Stimulated activated CD4-positive, alpha-beta T cell treated with anti-CD3 and anti-CD28 coated beads, Interleukin-12 subunit alpha, Interleukin-12 subunit beta, amount 100 ng/mL, for 4 hours (primary cell): ENCODE results near the gene PPP2R5C.
A peak's percentile ranks its signal among the peaks of the same experiment; 100 is the strongest.

Experiments used
- DNase-seq: peaks from one replicate; pipeline ENCODE4 v3.0.0-alpha.2; 2020

PPP2R5C gene

DNA sequence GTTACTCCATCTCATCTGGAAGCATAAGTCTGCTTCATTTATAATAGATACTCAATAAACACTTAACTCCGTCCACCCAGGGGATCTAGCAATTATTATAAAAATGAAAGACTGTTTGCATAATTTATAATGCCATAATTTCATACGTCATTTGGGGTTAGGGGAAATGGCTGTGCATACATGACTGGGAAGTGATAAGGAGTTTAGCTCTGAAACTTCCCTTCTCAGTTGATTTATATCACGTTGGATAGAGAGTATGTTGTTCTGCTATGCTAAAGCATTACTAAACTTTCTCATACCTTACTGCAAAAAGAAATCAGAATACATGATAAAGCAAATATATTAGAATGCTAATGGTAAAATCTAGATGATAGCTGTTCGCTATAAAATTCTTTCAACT lies 112.5 kb downstream of the PPP2R5C start:
- DNase-seq, result no peak

DNA sequence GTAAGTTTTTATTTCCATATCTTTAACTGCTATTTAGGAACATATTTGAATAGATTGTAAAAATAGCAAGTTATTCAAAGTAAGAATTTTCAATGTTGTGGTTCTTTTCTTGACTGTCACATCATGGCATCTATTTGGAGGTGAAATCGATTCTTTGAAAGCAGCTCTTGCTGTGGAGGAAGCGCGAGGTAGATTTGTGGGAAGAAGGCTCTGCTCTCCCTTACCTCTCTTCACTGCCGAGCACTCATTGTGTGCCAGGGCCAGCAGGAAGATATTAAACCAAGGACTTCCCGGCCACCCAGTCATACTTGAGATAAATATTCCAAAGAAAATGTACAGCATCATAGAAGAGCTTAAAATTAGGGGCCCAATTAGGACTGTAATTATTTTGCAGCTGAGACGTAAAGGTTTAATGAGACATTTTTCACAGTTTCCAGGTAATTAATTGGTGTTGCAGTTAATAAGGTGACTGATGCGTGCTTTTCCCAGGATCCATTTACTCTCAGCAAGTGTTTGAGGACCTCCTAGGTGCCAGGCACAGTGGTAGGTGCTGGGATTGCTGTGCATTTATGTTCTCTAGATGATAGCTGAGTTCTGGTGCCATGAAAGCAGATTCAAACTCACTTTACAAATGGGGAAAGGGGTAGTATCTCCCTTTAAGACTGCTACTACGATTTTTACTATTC lies 113.7 kb downstream of the PPP2R5C start:
- no peak for DNase-seq

DNA sequence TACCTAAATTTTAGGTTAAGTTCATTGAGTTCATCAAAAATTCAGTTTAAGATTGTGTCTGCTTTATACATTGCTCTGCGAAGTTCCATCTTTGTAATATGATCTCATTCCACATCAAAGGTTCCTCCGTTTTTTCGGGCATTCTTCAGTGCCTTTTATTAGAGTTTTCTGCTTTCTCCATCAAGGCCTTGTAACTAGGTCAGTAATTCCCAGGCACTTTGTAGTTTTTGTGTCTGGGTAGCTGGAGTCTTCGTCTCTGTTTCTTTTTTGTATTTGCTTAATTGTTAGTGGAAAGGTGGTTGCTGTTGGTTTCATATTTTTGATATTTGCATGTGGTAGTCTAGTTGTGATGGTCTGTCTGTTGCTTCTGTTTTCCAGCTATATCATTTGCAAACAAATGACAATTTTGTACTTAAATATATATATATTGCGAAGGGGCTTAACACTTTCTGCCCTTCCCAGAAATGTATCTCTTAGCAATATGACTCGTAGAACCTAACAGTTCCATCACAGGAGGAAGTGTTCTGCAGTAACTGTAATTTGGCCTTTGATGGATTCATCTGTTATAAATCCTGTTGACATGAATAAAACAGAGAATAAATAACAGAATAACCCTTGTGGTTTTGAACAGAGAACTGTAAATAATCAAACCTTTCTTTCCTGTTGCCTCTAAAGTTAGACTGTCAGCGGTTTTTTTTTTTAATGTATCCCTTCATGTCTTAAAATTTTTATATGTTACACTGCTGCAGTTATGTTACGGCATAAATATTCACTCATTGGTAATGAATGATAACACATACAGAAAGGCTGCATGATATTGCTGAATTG lies 114.4 kb downstream of the PPP2R5C start:
- no peak for DNase-seq

DNA sequence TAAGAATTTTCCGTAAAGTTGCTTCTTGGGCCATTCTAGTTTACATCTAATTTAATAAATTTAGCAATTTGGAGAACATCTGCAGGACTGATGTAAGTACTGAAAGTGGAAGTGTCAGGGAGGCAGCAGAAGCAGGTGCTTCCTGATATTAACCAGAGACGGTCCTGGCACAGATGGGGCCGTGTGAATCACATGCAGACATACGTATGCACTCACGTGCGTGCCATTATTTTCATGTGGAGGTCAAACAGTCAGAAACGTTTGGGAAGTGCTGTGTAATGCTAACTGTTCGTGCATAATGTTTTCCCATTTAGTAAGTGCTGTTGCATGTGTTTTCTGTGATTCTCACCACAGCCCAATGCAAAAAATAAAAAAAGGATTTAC lies 115.0 kb downstream of the PPP2R5C start:
- DNase-seq, result peak; percentile 51

DNA sequence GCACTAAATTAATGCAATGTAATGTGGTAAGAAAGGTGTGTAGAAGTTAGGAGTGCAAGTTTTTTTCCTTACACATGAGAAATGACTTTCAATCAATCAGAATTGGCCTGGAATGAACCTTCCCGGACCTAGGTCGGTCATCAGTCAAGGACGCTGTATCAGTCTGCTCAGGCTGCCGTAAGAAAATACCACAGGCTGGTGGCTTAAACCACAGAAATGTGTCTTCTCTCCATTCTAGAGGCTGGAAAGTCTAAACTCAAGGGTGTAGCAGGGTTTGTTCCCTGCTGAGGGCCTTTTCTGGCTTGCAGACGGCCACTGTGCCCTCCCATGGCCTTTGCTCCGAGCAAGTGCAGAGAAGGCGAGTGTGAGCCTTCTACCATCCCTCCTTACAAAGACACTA lies 116.3 kb downstream of the PPP2R5C start:
- no peak for DNase-seq

DNA sequence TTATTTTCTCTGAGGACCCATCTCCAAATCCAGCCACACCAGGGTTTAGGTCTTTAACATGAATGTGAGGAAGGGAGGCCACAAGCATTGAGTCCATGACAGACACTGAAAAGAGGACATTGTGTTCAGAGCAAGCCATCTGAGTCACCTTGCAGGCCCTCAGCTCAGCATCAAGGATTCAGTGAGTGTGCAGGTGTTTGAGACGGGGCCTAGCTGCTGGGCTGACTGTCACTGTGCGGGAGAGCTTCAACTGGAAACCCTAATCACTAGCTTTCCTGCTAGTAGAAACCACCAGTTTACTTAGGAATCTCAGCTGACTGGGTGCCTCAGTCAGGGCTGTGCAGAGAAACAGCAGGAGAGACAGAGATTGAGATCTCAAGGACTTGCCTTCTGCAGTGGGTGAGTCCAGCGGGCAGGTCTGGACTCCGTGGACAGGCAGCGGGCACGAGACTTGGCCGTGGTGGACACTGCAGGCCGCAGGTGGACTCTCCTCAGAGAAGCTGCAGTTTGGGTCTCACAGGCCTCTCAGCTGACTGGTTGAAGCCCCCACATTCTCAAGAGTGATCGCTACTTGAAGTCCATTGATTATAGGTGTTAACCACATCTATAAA lies 116.8 kb downstream of the PPP2R5C start:
- no peak for DNase-seq

DNA sequence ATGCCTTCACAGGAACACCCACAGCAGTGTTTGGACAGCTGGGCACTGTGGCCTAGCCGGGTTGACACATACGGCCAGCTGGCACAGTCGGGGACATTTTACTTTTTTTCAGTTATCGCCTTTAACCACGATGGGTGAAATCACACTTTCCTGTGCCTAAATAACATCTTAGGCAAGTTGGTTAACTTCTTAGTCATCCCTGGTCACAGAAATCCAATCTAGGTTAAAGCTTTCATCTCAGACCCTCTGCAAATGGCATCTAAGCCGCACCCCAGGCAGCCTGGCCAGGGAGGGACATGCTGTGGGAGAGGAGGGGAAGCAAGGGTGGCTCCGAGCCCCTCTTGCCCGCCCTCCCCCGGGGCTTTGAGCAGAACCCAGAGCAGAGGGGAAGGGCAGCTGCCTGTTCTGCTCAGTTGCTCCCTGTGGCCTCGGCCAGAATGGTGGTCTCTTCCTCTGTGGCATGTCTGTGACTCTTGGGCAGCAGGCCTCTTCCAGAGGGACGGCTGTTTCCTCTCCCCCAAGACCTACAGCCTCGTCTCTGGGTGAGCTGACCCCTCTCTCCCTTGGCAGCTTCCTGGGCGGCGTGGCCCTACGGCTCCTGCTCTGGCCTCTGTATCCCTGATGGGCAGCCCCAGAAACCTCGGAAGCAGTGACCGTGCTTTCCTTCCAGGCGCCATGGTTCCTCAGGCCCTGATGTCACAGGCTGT lies 117.5 kb downstream of the PPP2R5C start:
- DNase-seq, result no peak

DNA sequence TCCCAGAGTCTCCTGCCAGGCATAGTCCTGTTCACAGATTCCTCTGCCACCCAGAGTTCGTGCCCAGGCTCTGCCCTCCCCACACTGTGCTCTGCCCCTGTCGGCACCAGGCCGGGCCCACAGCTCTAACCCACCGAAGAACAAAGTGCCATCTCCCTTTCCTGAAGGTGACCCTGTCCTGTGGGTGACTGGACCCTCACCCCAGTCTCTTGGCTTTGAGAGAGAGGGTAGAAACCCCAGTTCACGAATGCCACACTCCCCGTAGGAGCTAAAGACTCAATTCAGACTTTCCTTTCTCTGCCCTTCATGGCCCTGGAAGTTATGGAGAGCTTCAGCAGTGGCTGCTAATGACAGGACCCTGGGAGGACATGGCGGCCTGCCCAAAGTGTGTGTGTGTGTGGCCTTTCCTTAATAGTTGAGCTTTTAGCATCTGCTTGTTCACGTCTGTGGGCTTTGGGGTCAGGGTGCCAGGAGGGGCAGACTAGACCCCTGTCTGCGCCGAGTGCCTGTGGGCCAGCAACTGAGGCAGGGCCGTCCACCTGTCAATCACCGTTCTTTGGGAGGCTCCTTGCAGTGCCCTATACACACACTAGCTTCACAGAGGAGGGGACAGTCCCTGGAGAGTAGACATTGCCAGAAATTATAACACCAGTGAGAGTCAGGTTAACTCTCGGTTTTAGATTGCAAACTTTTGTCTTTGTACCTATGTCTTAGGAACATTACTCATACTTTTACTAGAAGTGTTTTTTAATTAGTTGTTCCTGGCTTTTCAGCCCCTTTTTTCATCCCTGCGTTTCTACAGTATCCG lies 118.2 kb downstream of the PPP2R5C start:
- no peak for DNase-seq

DNA sequence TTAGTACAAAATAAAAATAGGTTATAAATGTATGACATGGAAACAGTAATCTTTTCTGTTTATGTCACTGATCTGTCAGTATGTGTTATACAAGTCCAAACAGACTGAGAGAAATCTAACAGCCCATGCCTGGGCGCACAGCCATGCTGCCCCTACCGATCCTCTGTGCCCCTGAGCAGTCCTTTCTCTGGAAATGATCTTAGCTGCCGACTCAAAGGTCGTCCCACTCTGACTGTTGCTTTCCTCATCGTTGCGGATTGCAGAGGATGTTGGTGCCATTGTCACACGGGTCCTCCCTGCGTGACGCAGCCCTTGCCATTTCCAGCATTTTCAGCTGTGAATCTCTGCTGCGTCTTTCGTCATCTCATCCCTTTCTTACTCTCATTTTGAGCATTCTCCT lies 119.9 kb downstream of the PPP2R5C start:
- no peak for DNase-seq

DNA sequence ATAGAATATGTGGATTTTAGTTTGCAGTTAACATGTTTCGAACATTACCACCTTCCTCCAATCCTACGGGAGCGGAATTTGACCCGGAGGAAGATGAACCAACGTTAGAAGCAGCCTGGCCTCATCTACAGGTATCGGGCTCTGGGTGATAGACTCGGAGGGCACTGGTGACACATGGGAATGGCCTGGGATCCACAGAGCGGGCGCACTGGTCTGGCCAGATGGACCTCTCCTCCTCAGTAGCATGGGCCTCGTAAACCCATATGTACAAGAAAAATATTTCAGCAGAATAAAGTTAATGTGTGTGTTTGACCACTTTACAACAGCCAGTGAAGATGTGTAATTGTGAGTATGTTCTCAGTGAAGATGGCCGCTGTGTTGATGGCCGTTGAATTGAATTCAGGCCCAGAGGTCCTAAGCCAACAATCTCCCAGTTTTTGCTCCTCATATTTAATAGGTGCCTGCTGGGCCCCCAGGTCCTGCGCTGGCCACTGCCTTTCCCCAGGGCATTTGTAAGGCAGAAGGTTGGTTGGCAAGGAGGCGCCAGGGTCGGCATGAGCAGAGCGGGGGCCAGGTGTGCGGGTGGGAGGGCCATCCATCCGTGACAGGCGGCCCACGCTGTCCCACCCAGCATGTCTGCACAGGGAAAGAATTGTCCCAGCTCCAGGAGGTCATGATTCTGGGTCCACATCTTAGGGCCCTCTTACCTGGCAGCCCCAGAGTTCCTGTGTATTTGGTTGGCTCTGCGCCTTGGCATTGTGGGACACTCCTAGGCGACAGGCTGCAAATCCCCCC lies 120.8 kb downstream of the PPP2R5C start:
- DNase-seq, result no peak

DNA sequence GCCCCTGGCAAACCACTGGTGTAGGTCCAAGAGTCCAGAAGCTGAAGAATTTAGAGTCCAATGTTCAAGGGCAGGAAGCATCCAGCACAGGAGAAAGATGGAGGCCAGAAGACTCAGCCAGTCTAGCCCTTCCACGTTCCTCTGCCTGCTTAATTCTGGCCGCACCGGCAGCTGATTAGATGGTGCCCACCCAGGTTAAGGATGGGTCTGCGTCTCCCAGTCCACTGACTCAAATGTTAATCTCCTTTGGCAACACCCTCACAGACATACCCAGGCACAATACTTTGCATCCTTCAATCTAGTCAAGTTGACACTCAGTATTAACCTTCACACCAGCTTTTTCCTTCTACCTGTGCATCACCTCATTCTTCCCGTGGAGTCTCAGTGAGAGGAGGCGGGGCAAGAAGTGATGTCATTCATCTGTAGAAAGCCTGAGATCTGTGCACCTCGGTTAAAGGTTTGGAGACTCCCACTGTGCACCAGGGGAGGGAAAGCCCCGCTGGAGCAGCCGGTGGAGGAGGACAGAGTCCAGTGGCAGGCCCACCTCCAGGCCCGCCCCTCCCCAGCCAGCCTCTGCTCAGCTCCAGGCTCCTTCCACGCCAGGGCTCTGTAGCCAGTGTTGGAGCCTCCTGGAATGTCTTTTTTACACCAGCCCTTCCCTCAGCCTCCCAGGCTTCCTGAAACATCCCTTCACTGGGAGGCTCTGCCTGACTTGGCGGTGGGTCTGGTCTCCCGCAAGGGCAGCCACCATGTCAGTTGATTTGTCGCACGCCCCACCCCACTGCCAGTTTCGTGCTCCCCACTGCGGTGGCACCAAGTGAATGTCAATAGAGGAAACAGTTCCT lies 122.8 kb downstream of the PPP2R5C start:
- DNase-seq, result no peak

DNA sequence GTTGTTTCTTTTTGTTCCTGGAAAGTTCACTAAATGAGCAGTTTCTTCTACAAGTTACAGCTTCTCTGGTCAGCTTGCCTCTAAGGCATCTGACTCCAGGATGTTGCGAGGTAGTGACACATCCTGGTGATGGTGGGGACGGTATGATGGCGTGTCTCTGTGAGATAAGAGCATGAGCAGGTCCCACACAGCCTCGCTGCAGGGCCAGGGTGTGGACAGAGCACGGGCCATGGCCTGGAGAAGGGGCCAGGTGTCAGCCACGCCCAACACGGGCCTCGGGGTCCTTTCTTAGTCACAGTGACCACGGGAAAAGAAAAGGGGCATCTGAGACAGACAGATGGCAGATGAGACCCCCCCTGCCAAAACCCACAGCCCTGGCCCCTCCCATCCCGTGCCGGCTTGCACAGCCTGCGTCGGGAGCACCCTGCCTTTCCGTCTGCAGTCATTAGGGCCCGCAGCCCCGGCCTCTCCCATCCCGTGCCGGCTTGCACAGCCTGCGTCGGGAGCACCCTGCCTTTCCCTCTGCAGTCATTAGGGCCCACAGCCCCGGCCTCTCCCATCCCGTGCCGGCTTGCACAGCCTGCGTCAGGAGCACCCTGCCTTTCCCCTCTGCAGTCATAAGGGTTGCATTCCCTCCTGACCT lies 123.5 kb downstream of the PPP2R5C start:
- DNase-seq, result no peak

DNA sequence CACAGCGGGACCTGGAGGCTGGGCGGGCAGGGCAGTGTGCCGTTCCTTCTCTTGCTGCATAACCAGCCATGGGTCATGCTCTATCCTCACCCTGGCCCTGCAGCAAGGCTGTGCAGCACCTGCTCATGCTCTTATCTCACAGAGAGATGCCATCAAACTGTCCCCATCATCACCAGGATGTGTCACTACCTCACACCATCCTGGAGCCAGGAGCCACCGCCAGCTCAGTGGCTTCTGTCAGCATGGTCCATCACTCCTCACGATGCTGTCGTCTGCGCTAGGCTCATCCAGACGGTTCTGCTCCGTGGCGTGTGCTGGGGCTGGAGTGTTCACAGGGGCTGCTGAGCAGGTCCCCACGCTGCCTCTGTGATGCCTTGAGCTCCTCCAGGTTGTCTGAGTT lies 125.7 kb downstream of the PPP2R5C start:
- DNase-seq, result no peak

DNA sequence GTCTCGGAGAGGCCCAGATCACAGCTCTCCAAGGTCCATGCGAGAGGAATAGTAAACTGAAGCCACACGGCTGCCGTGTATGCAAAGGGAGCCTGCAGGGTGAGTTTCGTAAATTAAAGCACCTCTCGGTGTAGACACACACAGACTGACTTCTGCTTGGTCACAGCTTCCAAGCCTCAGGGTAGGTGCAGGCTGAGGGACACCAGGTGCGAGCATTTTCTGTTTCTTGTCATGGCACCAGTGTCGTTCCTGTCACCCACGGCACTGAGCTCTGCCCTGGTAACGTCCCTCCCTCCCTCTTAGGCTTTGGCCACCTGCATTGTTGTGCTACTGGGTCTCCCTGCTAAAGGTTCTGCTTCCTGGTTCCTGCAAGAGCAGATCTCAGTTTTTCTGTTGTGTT lies 126.7 kb downstream of the PPP2R5C start:
- DNase-seq, result no peak

DNA sequence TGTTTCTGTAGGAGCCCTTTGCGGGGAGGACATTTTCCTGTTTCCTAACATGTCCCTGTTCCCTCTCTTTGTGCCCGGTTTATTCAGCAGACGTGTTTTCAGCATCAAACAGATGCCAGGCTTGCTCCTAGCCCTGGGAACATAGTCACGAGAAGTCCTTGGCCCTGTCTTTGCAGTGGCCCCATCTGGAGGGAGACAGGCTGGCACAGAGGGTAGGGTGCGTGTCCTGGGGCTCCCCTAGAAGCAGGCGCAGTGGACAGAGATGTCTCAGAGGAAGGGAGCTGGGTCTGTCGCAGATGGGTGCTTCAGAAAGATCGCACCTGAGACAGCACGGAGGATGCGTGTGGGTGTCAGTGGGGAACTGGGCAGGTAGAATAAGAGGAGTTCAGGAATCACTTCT lies 127.9 kb downstream of the PPP2R5C start:
- no peak for DNase-seq

DNA sequence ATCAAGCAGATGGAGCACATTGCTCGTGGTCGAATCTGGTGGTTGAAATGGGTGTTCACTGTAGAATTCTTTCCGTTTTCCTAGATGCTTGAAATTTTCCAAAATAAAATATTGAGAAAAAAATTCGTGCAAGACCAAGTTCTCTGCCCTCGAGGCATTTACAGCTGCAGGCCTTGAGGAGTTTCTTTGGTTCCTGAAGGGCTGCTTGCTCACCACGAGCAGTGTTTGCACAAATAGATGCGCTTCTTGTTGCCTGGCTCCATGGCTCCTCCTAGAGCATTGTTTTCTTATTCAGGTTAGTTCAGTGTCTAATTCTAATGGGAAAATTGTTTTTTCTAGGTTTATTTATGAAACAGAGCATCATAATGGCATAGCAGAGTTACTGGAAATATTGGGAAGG lies 128.4 kb downstream of the PPP2R5C start:
- DNase-seq, result no peak

DNA sequence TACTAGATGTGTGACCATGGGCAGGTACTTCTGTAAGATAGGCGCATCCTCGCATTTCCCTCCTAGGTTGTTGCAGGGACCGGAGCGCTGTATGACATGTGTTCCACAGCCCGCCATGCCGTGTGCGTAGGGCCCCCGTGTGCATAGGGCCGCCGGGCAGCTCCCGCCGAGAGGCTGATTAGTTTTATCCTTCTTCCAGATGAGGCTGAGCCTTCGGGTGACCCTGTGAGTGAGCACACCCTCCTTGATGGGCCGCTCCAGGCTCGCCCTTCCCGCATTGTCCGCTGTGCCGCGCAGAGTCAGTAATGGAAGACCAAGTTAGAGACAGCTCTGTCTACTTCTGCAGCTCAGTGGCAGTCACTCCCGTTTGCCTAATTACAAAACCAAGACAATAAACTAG lies 130.0 kb downstream of the PPP2R5C start:
- DNase-seq, result no peak

DNA sequence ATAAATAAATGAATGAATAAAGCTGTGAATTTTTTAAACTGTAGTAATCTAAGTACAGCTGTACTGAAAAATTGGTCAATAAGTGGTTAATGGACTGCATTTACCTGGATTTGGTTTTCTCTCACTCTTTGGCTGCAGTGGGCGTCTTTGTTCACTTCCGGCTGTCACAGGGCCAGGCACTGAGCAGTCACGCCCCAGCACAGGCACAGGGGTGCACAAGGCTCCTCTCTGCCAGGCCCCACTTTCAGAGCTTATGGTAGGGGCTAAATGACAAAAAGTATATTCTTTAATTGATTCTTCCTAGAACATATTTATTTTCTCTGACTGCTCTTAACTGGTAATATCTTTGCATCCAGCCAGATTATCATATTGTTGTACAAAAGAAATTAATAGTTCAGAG lies 132.2 kb downstream of the PPP2R5C start:
- DNase-seq, result no peak

DNA sequence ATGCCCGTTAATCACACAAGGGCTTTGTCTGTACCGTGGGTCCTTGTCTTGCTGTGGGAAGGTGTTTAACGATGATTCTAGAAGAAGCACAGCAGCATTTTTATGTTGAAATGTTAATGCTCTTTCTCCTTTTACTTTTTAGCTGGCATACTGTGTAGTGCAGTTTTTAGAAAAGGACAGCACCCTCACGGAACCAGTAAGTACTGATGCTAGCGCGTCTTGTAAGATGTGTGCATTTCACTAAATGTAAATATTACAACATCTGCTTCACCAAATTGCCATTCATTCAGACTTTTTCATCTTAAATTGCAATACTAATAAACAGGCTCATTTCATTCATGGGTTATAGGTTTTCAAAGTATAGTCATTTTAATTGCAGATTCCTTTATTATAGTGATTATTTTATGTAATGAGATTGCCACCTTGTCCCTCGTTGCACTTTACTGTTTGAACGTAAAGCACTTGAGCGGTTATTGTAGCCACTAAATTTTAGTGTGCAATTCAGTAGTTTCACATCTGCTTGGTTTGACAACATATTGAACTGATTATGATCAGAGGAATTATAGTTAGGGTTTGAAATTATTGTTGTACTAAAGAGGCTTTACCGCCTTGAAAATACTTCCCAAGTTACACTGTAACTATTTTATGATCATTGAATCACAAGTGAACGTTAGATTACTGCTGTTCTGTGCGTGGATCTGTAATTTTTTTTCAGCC lies 133.0 kb downstream of the PPP2R5C start:
- no peak for DNase-seq

DNA sequence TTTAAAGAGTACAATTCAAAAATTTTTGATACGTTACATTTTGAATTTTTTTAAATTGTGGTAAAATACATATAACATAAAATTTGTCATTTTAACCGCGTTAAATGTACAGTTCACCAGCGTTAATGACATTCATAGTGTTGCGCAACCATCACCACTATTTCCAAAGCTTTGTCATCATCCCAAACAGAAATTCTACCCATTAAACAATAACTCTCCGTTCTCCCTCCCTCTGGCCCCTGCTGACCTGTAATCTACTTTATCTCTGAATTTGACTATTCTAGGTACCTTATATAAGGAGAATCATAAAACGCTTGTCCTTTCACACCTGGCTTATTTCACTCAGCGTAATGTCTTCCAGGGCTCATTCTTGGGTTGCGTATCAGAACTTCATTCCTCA lies 133.7 kb downstream of the PPP2R5C start:
- DNase-seq, result no peak
